RWPE2 (cell line): Measurements from ENCODE around the gene H6PD.

Experiments used
- ATAC-seq: fragments of 200-7000 bp; cut with Tn5 transposase; 3 replicates; pipeline ENCODE4 v1.9.1; 2021; ENCODE audit warnings: low read depth
- DNase-seq: peaks from one replicate; pipeline ENCODE4 v3.0.0-alpha.2; 2020; ENCODE audit warnings: low spot score
- H3K27ac ChIP-seq: fragments of 450-650 bp; 2 replicates; pipeline ENCODE4 v1.5.1; 2017; ENCODE audit warnings: mild to moderate bottlenecking; ENCODE audit not compliant: poor library complexity, severe bottlenecking
- H3K27me3 ChIP-seq: fragments of 250-450 bp; sonication (Bioruptor Pico); 2 replicates; pipeline ENCODE4 v1.5.1; 2021; ENCODE audit warnings: mild to moderate bottlenecking, moderate library complexity; ENCODE audit not compliant: insufficient read depth, poor library complexity, severe bottlenecking
- H3K36me3 ChIP-seq: fragments of 250-450 bp; sonication (Bioruptor Pico); 2 replicates; pipeline ENCODE4 v1.5.1; 2020; ENCODE audit warnings: low read depth, mild to moderate bottlenecking, moderate library complexity
- H3K4me1 ChIP-seq: fragments of 250-450 bp; sonication (Bioruptor Pico); 2 replicates; pipeline ENCODE4 v1.5.1; 2021; ENCODE audit warnings: mild to moderate bottlenecking, moderate library complexity; ENCODE audit not compliant: insufficient read depth, poor library complexity, severe bottlenecking
- H3K4me3 ChIP-seq: fragments of 250-450 bp; sonication (Bioruptor Pico); 2 replicates; pipeline ENCODE4 v1.5.1; 2021; ENCODE audit warnings: mild to moderate bottlenecking, moderate library complexity; ENCODE audit not compliant: severe bottlenecking
- H3K9me3 ChIP-seq: fragments of 250-450 bp; sonication (Bioruptor Pico); 2 replicates; pipeline ENCODE4 v1.5.1; 2021; ENCODE audit warnings: mild to moderate bottlenecking, moderate library complexity; ENCODE audit not compliant: severe bottlenecking
- TF ChIP-seq, protein P1 (sequence below): fragments of 450-650 bp; IDR thresholded peaks from one replicate; pipeline ENCODE4 v1.5.1; 2017; ENCODE audit warnings: mild to moderate bottlenecking, moderate library complexity; ENCODE audit not compliant: poor library complexity, severe bottlenecking

H6PD gene

DNA sequence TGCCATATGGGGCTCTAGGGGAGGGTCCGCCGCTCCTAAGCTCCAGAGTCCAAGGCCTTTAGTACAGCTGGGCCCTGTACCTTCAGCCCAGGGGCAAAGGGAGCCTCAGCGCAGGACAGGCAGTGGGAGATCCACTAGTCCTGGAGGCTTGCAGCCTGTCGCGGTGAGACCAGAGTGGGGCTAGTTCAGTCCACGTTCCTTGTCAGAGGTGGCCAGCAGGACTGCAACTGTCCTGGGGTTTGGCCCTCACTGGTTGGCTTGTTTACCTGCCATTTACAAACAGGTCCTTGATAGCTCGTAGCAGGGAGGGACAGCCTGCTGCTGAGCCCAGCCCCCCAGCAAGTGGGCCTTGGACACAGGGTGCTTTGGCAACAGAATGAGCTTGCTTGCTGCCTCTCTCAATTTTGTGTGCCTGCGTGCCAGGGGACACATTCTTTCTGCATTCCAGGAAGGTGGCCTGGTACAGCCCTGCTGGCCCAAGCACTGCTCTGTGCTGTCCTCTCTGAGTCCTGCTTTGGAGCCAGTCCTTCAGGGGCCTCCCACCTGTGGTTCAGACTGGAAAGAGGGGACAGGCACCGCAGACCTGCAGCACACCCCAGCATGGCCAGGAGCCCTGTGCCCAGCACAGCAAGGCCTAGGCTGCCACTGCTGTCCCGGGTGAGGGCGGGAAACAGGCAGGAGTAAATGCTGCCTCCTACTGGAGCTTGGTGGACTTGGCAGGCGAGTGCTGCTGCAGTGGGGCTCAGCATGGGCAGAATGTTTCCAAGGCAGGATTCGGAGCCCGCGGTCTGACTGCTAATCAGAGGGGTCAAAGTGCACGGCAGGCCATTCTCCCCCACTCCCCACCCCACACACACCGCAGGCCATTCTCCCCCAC, 15.2 kb downstream of the H6PD start:
- TF ChIP-seq, protein P1, sequence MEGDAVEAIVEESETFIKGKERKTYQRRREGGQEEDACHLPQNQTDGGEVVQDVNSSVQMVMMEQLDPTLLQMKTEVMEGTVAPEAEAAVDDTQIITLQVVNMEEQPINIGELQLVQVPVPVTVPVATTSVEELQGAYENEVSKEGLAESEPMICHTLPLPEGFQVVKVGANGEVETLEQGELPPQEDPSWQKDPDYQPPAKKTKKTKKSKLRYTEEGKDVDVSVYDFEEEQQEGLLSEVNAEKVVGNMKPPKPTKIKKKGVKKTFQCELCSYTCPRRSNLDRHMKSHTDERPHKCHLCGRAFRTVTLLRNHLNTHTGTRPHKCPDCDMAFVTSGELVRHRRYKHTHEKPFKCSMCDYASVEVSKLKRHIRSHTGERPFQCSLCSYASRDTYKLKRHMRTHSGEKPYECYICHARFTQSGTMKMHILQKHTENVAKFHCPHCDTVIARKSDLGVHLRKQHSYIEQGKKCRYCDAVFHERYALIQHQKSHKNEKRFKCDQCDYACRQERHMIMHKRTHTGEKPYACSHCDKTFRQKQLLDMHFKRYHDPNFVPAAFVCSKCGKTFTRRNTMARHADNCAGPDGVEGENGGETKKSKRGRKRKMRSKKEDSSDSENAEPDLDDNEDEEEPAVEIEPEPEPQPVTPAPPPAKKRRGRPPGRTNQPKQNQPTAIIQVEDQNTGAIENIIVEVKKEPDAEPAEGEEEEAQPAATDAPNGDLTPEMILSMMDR, result peak; percentile 10
- H3K27ac ChIP-seq, result no peak overlapping the region
- no peaks in the 10 kb centered on the region for H3K4me1 ChIP-seq
- H3K27me3 ChIP-seq, result no peaks in the 10 kb centered on the region
- H3K4me3 ChIP-seq, result no peak overlapping the region
- H3K9me3 ChIP-seq, result no peaks in the 10 kb centered on the region
- DNase-seq (no peak), ATAC-seq (no peak; the same call in 2 of the 3 replicates)
- no peaks in the 10 kb centered on the region for H3K36me3 ChIP-seq

DNA sequence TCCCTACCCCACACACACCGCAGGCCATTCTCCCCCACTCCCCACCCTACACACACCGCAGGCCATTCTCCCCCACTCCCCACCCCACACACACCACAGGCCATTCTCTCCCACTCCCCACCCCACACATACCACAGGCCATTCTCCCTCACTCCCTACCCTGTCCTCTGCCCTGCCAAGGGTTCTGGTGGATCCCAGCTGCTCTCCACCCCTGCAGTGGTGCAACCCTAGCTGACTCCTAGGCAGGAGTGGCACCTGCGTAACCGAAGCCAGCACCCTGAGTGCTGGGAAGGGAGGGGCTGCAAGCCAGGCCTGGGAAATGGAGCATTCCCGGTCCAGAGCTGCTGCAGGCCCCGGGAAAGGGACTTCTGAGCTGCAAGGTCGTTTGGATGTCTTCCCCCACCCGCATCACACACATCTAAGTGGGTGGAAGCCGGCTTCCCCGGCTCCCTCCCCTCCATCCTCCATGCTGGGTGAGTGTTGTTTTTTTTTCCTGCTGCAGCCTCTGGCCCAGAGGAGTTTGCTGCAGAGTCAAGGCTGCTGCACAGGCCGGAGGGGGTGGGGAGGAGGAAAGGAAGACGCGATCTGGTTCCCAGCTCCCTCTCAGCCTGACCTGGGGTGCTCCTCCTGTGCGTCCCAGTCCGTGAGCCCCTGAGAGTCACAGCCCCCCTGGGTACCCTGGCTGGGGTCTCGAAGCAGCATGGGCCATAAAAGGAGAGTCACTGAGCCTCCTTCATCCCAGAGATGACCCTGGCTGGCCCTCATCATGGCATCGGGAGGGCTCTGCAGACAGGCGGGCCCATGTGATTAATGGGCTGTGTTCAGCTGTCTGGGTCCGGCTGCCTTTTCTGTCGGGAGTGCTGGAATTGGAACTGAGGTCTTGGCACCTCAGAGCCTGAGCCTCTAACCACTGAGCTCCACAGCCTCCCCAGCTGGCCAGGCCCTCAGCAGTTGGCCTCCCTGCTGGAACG, 16.1 kb downstream of the H6PD start:
- DNase-seq (no peak), ATAC-seq (no peak)
- H3K9me3 ChIP-seq, result no peaks in the 10 kb centered on the region
- no peak overlapping the region for H3K27ac ChIP-seq
- no peaks in the 10 kb centered on the region for H3K27me3 ChIP-seq
- H3K4me1 ChIP-seq, result no peaks in the 10 kb centered on the region
- TF ChIP-seq, protein P1, result no peak
- H3K36me3 ChIP-seq, result no peaks in the 10 kb centered on the region
- no peak overlapping the region for H3K4me3 ChIP-seq

DNA sequence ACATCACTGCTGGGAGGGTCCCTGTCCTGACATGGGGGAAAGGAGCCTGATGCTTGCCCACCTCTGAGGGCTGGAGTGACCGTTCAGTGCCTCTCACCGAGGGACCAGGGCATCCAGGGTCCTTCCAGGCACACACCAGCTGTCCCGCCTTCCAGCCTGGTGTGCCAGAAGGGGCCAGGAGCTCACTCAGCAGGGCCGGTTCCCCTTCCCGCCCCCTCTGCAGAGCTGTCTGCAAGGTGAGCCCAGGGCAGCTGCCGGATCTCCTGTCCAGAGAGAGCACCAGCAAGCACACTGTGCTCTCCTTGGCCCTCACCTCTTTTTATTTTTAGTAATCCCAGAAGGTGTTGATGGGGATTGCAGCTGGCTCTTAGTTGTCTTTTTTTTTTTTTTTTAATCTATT, 16.9 kb downstream of the H6PD start:
- Histone ChIP-seq H3K27ac (no peak overlapping the region), H3K9me3 (no peaks in the 10 kb centered on the region)
- no peak for DNase-seq

DNA sequence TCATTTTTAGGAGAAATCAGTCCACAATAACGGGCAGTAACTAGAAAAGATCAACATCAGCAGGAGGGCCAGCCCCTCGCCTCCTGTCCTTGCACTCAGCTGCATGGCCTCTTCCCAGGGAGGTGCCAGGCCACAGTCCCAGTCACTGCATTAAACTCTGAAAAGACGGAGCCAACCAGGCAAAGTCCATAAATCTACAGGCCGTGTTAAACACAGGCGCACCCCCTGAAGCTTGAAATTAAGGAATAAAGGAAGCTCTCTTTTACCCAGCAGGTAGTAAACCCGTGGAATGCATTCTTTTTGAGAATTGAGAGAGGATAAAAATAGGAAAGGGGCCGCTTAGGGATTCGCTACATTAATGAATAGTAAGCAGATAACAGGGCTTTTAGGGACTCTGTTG, 18.4 kb downstream of the H6PD start:
- Histone ChIP-seq H3K36me3 (no peaks in the 10 kb centered on the region), H3K4me3 (no peak overlapping the region), H3K27ac (no peak overlapping the region), H3K9me3 (no peaks in the 10 kb centered on the region), H3K27me3 (no peaks in the 10 kb centered on the region), H3K4me1 (no peaks in the 10 kb centered on the region)
- DNase-seq, result no peak
- TF ChIP-seq, protein P1, result no peak
- no peak for ATAC-seq

More for the DNA sequence above, 16.9 kb downstream of the H6PD start:
- Histone ChIP-seq H3K4me3 (no peak overlapping the region), H3K36me3 (no peaks in the 10 kb centered on the region), H3K4me1 (no peaks in the 10 kb centered on the region), H3K27me3 (no peaks in the 10 kb centered on the region)
- TF ChIP-seq, protein P1, result no peak
- no peak for ATAC-seq
